Measurements from ENCODE around the gene MBP. TPM values are rescaled to one million over a fixed set of nuclear protein-coding genes. Genes with fewer than 3 reads are reported as not detected.
A peak's percentile ranks its signal among the peaks of the same experiment; 100 is the strongest.

The MBP gene
- total and polyA plus RNA-seq, 10 of the 15 experiments (the other 5 are each of a cell fraction or from before 2014, with no cell fraction given): 12.2 to 67.8 (median 42.1) TPM

DNA sequence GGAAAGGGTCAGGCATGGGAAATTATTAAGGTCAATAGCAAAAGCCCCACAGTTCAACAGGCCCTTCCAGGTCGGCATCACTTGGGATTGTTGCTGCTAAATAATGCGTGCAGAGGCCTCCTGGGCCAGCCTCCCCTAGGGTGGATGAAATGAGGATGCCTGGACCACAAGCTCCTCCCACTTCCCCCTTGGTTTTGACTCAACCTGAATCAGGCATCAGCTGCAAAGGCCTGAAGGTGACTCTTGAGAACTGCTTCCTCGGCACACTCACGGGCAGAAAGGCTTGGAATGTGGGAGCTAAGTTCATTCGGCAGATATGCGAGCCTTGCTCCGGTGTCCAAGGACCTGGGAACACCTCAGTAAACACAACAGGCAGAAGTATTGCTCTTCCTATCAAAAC, 69.3 kb downstream of the MBP start (continued):
- TF ChIP-seq MLLT1 (IDR thresholded peaks at IDR 0.05) (peak; percentile 92), SUZ12 (IDR thresholded peaks at IDR 0.05; ENCODE audit: unreplicated experiment) (no peak), SMC3 (IDR thresholded peaks at IDR 0.05; ENCODE audit: borderline replicate concordance, low read length) (no peak), HCFC1 (IDR thresholded peaks at IDR 0.05; ENCODE audit: low read length) (no peak), SP1 (IDR thresholded peaks at IDR 0.05; ENCODE audit: low read depth, low read length) (peak; percentile 71), GABPA (IDR thresholded peaks at IDR 0.05; ENCODE audit: low read depth) (no peak), POLR2AphosphoS5 (IDR thresholded peaks at IDR 0.05; ENCODE audit: low read length) (no peak), BMI1 (IDR thresholded peaks at IDR 0.05; ENCODE audit: borderline replicate concordance) (no peak), SREBF1 (IDR thresholded peaks at IDR 0.05; ENCODE audit: low read length) (no peak), EP300 (IDR thresholded peaks at IDR 0.05; ENCODE audit: borderline replicate concordance in 1 of 2, control insufficient read depth in 1 of 2, low read depth in 2 of 2, low read length in 2 of 2) (peak; percentile 76 to 86)
- TF ChIP-seq, protein P1, sequence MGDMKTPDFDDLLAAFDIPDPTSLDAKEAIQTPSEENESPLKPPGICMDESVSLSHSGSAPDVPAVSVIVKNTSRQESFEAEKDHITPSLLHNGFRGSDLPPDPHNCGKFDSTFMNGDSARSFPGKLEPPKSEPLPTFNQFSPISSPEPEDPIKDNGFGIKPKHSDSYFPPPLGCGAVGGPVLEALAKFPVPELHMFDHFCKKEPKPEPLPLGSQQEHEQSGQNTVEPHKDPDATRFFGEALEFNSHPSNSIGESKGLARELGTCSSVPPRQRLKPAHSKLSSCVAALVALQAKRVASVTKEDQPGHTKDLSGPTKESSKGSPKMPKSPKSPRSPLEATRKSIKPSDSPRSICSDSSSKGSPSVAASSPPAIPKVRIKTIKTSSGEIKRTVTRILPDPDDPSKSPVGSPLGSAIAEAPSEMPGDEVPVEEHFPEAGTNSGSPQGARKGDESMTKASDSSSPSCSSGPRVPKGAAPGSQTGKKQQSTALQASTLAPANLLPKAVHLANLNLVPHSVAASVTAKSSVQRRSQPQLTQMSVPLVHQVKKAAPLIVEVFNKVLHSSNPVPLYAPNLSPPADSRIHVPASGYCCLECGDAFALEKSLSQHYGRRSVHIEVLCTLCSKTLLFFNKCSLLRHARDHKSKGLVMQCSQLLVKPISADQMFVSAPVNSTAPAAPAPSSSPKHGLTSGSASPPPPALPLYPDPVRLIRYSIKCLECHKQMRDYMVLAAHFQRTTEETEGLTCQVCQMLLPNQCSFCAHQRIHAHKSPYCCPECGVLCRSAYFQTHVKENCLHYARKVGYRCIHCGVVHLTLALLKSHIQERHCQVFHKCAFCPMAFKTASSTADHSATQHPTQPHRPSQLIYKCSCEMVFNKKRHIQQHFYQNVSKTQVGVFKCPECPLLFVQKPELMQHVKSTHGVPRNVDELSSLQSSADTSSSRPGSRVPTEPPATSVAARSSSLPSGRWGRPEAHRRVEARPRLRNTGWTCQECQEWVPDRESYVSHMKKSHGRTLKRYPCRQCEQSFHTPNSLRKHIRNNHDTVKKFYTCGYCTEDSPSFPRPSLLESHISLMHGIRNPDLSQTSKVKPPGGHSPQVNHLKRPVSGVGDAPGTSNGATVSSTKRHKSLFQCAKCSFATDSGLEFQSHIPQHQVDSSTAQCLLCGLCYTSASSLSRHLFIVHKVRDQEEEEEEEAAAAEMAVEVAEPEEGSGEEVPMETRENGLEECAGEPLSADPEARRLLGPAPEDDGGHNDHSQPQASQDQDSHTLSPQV (IDR thresholded peaks at IDR 0.05): no peak
- TF ChIP-seq, protein P2, sequence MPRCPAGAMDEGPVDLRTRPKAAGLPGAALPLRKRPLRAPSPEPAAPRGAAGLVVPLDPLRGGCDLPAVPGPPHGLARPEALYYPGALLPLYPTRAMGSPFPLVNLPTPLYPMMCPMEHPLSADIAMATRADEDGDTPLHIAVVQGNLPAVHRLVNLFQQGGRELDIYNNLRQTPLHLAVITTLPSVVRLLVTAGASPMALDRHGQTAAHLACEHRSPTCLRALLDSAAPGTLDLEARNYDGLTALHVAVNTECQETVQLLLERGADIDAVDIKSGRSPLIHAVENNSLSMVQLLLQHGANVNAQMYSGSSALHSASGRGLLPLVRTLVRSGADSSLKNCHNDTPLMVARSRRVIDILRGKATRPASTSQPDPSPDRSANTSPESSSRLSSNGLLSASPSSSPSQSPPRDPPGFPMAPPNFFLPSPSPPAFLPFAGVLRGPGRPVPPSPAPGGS (IDR thresholded peaks at IDR 0.05; ENCODE audit: borderline replicate concordance, insufficient read depth, low read depth, low read length, poor library complexity, severe bottlenecking): peak; percentile 86

All from GM12878 (cell line).